Measurements from ENCODE around the gene USP53. TPM values are rescaled to one million over a fixed set of nuclear protein-coding genes. Genes with fewer than 3 reads are reported as not detected.
"Not testable (repeated sequence)": the region's sequence is repeated elsewhere in the genome, so short reads cannot be mapped to it uniquely, and the experiment has no call there.

The USP53 gene
- total RNA-seq, 1 experiment from 2014 or later: 9.2 TPM

DNA sequence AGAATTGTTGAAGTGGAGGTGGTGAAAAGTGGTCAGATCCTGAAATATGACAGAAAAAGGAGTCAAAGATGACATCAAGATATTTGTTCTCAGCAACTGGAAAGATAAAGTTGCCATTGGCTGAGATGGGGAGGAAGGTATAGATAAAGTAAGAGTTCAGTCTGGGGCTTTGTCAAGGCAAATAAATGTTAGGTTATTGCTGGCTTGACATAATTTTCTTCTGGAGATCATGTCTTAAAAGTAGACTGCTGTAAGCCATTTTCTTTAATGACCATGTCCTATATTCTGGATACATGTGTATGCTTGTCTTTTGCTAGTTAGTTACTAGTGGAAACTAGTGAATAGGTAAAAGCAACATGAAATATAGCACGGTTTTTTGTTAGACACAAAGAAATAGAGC lies 5.6 kb downstream of the USP53 start:
- in situ Hi-C loops (cut with HindIII; ENCODE audit: low sequenced_read_pairs): no loop called here
- no peak for DNase-seq (ENCODE audit: low spot score)

DNA sequence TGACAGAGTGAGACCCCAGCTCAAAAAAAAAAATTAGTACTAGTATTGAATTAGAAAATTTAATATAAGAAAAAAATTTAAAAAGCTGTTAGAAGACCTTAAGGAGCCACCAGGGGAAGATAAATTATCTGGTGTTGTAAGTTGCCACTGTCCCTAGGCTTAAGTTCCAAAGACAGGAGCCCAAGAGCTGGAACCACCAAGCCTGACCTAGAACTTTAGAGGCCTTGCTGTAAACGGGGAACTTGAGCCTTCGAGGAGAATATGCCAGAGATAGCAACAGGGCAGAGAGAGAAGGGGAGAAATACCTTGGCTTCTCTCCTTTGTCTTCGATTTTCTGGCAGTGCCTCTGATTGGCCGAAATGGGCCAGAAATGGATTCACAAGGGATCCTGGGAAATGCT lies 8.9 kb downstream of the USP53 start:
- no peak for DNase-seq (ENCODE audit: low spot score)
- in situ Hi-C loops (cut with HindIII; ENCODE audit: low sequenced_read_pairs): no loop called here

- no peak for DNase-seq (ENCODE audit: low spot score)
- in situ Hi-C loops (cut with HindIII; ENCODE audit: low sequenced_read_pairs): no loop called here
Measured at GRCh38 chr4:119227690-119228089, 15.2 kb downstream of the USP53 start.

GRCh38 chr4:119228406-119228805 lies 15.9 kb downstream of the USP53 start:
- in situ Hi-C loops (cut with HindIII; ENCODE audit: low sequenced_read_pairs): no loop called here
- DNase-seq (ENCODE audit: low spot score): no peak

- in situ Hi-C loops (cut with HindIII; ENCODE audit: low sequenced_read_pairs): no loop called here
- no peak for DNase-seq (ENCODE audit: low spot score)
Measured at GRCh38 chr4:119229908-119230687, 17.6 kb downstream of the USP53 start.

DNA sequence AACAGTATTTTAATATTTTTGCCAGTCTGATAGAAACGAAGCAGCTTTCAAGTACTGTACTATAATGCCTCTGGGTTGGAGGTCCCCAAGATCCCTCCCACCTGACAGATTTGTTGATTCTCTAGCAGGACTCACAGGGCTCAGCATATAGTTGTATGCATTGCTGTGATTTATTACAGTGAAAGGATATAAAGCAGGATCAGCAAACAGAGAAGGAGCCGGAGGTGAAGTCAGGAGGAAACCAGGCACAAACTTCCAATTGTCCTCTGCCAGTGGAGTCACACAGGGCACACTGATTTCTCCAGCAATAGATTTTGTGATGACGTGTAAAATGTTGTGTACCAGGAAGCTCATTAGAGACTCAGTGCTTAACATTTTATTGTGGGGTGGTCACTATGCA lies 19.0 kb downstream of the USP53 start:
- no peak for DNase-seq (ENCODE audit: low spot score)
- in situ Hi-C loops (cut with HindIII; ENCODE audit: low sequenced_read_pairs): no loop called here

DNA sequence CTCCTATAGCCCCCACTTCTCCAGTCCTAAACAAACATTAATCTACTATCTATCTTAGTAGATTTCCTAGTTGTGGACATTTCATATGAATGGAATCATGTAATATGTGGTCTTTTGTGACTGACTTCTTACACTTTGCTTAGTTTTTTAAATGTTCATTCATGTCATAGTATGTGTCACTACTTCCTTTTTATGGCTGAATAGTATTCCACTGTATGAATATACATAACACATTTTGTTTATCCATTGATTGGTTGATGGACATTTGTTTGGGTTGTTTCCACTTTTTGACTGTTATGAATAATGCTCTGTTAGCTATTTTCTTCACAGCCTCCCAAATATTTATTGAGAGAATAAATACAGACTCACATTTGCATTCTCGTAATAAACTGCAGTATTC lies 19.8 kb downstream of the USP53 start:
- DNase-seq (ENCODE audit: low spot score): no peak
- in situ Hi-C loops (cut with HindIII; ENCODE audit: low sequenced_read_pairs): no loop called here

DNA sequence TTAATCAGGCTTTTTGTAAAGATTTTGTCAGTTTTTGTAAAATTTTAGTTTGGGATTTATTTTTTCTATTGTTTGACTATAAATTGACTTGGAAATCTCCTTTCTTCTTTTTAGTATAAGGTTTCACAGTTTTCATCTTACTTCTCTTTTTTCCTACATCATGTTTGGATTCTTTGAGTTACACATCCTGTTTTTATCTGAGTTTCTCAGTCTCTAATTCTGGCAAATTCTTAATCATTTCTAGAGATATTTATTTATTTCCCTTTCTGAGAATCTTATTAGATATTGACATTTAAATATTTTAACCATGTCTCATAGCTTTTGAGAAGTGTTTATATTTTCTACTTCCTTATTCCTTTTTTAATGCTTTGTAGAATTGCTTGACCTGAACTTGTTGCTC lies 20.7 kb downstream of the USP53 start:
- in situ Hi-C loops (cut with HindIII; ENCODE audit: low sequenced_read_pairs): no loop called here
- DNase-seq (ENCODE audit: low spot score): no peak

DNA sequence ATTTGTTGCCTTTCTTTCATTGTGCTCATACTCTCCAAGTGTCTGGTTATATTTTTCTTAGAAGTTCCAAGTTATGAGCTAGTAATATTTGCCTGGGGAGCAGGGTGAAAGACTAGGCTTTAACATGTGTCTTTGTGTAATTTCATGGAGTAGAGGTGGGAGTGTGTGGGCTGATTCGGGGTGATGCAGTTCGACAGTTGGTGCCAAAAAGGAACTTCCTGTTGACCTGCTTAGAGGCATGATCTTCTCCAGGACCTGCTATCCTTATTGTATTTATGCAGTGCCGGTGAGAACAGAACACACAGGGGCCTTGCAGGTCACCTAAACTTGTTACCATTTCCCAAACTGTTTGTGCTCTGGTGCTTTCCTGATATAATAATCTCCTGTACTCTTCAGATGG lies 21.2 kb downstream of the USP53 start:
- in situ Hi-C loops (cut with HindIII; ENCODE audit: low sequenced_read_pairs): no loop called here
- no peak for DNase-seq (ENCODE audit: low spot score)

DNA sequence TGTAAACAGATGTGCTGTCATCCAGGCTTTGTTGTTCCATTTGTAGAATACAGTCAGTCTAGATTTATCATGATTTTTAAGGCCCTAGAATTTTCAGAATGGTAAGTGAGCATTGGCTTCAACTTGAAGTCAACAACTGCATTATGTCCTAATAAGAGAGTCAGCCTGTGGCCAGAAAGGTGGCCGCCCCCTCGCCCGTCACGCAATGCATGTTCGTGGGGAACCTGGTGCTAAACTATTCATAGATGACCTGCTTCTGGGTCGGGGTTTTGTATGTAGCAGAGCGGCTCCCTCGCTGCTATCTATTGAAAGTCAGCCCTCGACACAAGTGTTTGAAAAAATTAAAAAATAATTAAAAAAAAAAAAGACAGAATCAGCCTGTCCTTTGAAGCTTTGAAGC lies 24.7 kb downstream of the USP53 start:
- in situ Hi-C loops (cut with HindIII; ENCODE audit: low sequenced_read_pairs): no loop called here
- no peak for DNase-seq (ENCODE audit: low spot score)

- DNase-seq (ENCODE audit: low spot score): no peak
Measured at GRCh38 chr4:119237642-119238041, 25.1 kb downstream of the USP53 start.

DNA sequence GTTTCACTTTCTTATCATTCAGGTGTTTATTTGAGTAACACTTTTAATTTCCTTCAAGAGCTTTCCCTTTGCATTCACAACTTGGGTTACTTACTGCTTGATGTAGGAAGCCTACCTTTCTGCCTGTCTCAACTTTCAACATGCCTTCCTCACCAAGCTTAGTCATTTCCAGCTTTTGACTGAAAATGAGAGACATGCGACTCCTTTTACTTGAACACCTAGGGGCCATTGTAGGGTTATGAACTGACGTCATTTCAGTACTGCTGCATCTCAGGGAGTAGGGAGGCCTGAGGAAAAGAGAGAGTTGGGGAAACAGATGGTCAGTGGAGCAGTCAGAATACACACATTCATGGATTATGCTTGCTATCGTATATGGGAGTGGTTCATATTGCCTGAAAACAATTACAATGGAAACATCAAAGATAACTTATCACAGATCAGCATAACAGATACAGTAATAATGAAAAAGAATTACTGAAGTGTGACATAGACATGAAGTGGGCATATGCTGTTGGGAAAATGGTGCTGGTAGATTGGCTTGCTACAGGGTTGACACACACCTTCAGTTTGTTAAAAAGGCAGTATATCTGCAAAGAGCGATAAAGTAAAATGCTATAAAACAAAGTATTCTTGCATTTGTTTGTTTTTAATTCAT lies 25.7 kb downstream of the USP53 start:
- in situ Hi-C loops (cut with HindIII; ENCODE audit: low sequenced_read_pairs): no loop called here
- no peak for DNase-seq (ENCODE audit: low spot score)

More at GRCh38 chr4:119237642-119238041, 25.1 kb downstream of the USP53 start:
- in situ Hi-C loops (cut with HindIII; ENCODE audit: low sequenced_read_pairs): no loop called here

DNA sequence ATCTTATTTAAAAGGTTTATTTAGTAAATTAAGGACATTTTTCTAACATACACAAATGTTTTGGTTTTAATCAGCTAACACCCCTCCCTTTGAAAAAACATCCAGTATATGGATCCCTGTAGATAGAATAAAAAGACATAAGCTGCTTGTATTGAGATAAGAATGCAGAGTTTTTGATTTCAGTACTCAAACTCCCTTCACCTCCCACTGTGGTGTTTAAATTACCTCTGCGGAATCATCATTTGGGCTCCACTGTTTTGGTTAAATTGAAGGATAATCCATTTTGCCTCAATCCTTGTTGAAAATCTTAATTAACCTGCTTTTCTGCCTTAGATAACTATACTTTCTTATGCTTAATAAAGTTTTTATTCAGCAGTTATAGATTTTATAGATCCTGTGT lies 27.6 kb downstream of the USP53 start:
- DNase-seq (ENCODE audit: low spot score): no peak
- in situ Hi-C loops (cut with HindIII; ENCODE audit: low sequenced_read_pairs): no loop called here

- no peak for DNase-seq (ENCODE audit: low spot score)
- in situ Hi-C loops (cut with HindIII; ENCODE audit: low sequenced_read_pairs): no loop called here
Measured at GRCh38 chr4:119240568-119240967, 28.1 kb downstream of the USP53 start.

GRCh38 chr4:119242417-119242816 lies 29.9 kb downstream of the USP53 start:
- no peak for DNase-seq (ENCODE audit: low spot score)

DNA sequence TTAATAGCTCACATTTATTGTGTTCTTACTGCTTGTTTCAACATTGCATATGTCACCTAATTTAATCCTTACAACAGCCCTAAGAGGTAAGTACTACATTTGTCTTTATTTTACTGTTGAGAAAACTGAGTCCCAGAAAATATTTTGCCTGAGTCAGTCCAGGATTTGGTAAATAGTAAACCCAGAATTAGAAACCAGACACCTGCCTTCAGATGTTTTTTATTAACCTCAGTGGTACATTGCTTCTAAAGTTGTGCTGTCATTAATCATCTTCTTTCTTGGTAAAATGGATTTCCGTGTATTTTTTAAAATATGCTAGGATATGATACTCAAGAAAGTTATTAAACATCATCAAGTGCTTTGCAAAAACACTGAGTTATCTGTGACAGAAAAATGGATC lies 31.4 kb downstream of the USP53 start:
- DNase-seq (ENCODE audit: low spot score): no peak
- in situ Hi-C loops (cut with HindIII; ENCODE audit: low sequenced_read_pairs): no loop called here

More at GRCh38 chr4:119242417-119242816, 29.9 kb downstream of the USP53 start:
- in situ Hi-C loops (cut with HindIII; ENCODE audit: low sequenced_read_pairs): no loop called here

DNA sequence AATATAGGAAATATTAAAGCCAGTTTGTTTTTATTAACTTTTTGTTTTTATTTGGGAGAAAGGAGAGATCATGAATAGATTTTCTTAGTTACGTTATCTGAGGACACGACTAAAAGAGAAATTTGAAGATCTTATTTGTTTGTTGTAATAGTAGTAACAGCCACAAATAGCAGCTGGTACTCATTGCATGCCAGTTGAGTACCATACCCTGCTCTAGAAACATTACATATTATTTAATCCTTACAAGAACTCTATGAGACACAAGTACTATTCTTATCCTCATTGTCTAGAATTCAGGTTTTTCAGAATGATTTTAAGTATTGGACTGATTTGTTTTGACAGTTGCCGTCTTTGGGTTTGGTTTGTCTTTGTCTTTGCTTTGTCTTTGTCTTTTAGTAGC lies 31.8 kb downstream of the USP53 start:
- in situ Hi-C loops (cut with HindIII; ENCODE audit: low sequenced_read_pairs): no loop called here
- DNase-seq (ENCODE audit: low spot score): no peak

DNA sequence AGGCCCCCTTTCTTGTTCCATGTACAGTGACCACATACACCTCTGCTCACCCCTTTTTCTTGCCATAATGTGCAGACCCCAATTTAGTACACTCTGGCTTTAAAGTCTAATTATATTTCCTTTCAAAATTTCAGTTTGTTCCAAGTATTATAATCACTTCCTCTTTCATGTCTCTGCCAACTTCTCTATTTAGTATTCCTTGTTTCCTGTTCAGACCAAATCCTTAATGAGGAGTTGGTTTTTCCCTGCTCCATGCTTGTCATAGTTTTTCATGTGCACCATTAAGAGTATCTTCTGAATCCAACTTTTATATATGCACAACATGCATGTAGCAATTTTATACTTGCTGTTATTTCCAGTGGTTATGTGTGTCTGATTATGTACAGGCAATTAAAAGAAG lies 32.3 kb downstream of the USP53 start:
- in situ Hi-C loops (cut with HindIII; ENCODE audit: low sequenced_read_pairs): no loop called here

DNA sequence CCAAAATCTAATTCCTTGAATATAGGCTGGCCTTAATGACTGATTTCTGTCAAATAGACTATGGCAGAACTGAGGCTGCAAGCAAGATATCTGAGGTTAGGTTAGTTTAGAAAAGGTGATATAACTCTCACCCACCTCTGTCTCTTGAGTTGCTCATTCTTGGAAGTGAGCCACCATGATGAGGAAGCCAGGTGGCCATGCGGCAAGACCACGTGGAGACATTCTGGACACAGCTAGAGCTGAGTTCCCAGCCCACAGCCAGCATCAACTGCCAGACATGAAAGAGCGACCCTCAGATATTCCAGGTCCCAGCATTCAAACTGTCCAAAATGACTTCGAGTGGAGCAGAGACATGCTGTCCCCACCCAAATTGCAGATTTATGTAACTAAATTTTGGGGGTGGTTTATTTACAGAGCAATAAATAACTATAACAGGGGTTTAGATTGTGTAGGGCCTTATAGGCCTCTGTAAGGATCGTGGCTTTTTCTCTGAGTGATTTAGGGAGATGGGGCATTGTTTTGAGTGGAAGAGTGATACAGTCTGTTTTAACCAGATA lies 33.7 kb downstream of the USP53 start:
- peak; percentile 67 for DNase-seq (ENCODE audit: low spot score)
- in situ Hi-C loops (cut with HindIII; ENCODE audit: low sequenced_read_pairs): no loop called here

More for the DNA sequence above, 32.3 kb downstream of the USP53 start:
- DNase-seq (ENCODE audit: low spot score): no peak

GRCh38 chr4:119251037-119251436 lies 38.5 kb downstream of the USP53 start:
- DNase-seq (ENCODE audit: low spot score); in situ Hi-C loops (cut with HindIII; ENCODE audit: low sequenced_read_pairs): not testable (repeated sequence)

Data from G401 (cell line).